ENCODE results near the gene LRRC55.

The LRRC55 gene

DNA sequence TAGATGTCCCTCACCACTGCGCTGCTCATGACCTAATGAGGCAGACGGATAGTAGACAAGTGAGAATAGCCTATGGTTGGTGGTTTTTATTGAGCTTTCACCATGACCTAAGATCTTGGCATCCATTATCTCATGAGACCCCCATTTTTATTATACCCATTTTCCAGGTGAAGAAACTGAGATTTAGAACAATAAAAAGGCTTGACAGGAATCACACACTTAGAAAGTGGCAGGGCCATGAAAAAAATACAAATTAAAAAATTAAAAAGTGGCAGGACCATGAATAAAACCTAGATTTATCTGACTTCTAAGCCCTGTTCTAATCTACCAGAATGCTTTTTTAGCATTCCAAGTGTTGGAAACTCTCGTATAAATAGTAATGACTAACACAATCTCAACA lies 1.1 kb downstream of the LRRC55 start:
- TF ChIP-seq ZFX (IDR thresholded peaks at IDR 0.05): no peak
- TF ChIP-seq, protein P1, sequence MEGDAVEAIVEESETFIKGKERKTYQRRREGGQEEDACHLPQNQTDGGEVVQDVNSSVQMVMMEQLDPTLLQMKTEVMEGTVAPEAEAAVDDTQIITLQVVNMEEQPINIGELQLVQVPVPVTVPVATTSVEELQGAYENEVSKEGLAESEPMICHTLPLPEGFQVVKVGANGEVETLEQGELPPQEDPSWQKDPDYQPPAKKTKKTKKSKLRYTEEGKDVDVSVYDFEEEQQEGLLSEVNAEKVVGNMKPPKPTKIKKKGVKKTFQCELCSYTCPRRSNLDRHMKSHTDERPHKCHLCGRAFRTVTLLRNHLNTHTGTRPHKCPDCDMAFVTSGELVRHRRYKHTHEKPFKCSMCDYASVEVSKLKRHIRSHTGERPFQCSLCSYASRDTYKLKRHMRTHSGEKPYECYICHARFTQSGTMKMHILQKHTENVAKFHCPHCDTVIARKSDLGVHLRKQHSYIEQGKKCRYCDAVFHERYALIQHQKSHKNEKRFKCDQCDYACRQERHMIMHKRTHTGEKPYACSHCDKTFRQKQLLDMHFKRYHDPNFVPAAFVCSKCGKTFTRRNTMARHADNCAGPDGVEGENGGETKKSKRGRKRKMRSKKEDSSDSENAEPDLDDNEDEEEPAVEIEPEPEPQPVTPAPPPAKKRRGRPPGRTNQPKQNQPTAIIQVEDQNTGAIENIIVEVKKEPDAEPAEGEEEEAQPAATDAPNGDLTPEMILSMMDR (conservative IDR thresholded peaks at IDR 0.05): no peak
- H3K27ac ChIP-seq: no peak overlapping the region

DNA sequence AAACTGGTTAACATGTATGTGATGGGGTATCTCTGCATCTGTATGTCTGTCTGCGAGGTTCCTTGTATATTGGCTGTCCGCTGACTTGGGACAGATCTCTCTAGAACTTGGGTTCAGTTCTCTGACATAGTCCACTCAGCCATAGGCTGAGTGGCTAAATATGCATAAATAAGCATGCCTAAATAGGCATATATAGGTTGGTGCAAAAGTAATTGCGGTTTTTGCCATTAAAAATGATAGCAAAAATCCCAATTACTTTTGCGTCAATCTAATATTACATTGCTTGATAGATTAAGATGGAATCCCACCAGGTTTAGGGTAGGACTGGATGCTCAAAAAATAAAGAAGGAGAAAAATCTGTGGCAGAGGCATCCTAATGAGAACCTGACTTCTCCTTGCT lies 8.8 kb downstream of the LRRC55 start:
- TF ChIP-seq, protein P1 (conservative IDR thresholded peaks at IDR 0.05): no peak
- TF ChIP-seq ZFX (IDR thresholded peaks at IDR 0.05): no peak
- no peak overlapping the region for H3K27ac ChIP-seq

DNA sequence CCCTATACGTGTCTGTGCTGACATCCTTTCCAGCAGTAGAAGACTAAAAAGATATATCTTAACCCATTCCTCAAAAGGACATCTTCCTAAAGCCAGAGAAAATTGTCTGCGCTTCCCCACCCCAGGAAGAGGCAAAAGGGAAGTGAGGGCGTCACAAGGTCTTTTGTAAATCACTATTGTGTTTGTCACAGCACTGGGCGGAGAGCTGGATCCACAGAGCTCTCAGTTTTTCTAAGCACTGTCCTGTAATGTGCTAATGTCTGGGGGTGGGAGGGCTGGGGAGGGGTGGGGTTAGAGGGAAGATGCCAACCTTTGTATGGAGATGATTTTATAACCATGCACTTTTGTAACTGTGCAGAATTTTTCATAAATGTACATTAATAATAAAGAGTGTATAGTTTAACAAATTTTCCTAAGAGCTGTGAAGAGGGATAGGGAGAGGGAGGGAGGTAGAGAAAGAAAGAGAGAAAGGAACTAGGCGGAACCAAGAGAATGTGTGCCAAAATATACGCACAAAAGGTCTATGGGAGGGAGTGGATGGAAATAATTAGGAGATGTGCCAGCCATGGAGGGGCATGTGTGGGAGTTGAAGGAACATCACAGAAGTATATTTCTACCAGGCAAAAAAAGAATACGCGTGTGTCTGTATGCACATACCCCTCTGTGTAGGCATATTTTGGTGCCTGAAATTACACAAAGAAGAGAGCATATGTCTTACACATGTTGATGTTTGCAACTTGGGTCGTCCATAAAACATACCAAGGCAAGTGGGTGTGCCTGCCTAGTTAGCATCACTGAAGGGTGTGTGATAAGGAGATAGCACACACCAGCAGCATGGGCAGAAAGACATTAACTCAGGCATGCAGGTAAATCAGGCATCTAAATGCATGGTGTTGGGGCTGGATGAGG lies 9.8 kb downstream of the LRRC55 start:
- TF ChIP-seq, protein P1 (conservative IDR thresholded peaks at IDR 0.05): no peak
- no peak overlapping the region for H3K27ac ChIP-seq

DNA sequence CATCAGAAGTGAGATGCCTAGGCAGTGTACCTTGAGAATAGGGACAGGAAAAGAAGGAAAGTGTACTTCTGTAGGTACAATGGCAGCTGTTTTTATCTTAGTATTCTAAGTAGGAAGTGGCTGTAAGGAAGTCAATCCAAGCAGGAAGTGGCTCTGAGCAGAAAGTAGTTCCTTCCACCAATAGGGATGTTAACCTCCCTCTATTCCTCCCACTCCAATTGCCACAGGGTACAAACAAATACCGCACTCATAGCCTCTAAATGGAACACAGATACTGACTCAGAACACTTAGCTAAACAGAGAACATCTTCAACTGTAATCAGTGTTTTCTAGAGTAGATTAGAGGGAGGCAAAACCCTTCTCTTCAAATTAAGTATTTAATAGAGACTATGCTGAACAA lies 10.6 kb downstream of the LRRC55 start:
- H3K27ac ChIP-seq: no peak overlapping the region
- no peak for TF ChIP-seq ZFX (IDR thresholded peaks at IDR 0.05)
- TF ChIP-seq, protein P1 (conservative IDR thresholded peaks at IDR 0.05): no peak

DNA sequence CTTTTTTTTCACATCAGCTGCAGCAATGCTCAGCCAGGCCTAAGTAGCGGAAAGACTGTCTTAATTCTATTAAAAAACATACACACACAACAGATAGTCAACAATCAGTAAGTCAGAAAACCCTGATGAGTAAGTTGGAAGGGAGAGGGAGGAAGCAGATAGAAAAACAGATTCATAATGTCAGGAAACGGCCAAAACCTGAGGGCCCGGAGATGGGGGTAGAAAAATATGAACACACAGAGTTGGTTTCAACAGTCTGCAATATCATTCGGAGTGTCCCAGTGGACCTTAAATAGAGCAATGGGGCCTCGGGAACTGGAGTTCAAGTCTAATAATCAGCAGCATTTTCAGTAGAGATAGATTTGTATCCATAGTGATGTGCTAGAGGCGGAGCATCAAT lies 14.8 kb downstream of the LRRC55 start:
- H3K27ac ChIP-seq: no peak overlapping the region
- TF ChIP-seq, protein P1 (conservative IDR thresholded peaks at IDR 0.05): no peak
- no peak for TF ChIP-seq ZFX (IDR thresholded peaks at IDR 0.05)

DNA sequence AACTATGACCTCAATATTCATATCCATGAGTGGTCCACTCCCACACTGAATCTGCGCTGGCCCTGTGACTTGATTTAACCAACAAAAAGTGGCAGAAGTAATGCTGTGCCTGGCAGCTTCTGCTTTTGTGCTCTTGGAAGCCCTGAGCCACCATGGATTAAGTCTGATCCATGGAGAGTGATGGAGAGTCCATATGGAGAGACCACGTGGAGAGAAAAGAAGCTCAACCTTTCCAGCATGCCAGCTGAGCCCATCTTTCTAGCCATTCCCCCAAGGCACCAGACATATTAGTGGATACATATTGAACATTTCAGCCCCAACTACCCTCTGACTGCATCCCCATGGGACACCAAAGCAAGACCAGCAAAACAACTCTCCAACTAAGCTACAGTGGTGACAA lies 16.0 kb downstream of the LRRC55 start:
- no peak overlapping the region for H3K27ac ChIP-seq
- TF ChIP-seq, protein P1 (conservative IDR thresholded peaks at IDR 0.05): no peak
- no peak for TF ChIP-seq ZFX (IDR thresholded peaks at IDR 0.05)

DNA sequence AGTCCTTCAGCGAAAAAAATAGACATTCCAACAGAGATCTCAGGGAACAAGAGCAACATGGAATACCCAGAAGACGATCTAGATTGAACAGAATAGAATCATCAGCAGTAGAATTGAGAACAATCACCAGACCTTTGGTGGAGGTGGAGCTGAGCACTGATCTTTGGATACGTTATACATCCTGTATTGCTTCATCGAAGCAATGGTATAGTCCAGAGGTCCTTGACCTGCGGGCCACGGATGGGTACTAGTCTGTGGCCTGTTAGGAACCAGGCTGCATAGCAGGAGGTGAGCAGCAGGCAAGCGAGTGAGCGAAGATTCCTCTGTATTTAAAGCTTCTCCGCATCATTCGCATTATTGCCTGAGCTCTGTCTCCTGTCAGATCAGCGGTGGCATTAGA lies 17.6 kb downstream of the LRRC55 start:
- TF ChIP-seq, protein P1 (conservative IDR thresholded peaks at IDR 0.05): no peak
- no peak for TF ChIP-seq ZFX (IDR thresholded peaks at IDR 0.05)
- H3K27ac ChIP-seq: no peak overlapping the region
